ENCODE data around the gene ZNF316.

The ZNF316 gene

DNA sequence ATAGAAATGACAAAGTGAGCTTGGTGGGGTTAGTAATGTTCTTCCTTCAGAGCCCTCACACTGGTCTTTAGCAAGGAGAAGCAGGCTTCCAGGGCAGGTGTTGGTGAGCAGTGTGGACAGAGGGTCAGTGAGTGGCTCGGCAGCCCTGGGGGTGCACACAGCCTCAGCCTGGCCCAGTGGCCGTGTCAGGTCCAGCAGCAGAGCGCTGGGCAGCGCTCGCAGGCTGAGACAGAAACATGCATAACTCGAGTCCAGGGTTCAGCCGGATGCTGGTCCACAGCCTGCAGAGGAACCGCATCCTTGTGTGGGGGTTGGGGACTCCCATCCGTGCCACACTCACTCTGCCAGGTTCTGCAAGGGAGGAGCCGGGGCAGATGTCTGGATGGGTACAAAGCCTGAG is 32.7 kb upstream of the ZNF316 start:
- TF ChIP-seq, protein P1, sequence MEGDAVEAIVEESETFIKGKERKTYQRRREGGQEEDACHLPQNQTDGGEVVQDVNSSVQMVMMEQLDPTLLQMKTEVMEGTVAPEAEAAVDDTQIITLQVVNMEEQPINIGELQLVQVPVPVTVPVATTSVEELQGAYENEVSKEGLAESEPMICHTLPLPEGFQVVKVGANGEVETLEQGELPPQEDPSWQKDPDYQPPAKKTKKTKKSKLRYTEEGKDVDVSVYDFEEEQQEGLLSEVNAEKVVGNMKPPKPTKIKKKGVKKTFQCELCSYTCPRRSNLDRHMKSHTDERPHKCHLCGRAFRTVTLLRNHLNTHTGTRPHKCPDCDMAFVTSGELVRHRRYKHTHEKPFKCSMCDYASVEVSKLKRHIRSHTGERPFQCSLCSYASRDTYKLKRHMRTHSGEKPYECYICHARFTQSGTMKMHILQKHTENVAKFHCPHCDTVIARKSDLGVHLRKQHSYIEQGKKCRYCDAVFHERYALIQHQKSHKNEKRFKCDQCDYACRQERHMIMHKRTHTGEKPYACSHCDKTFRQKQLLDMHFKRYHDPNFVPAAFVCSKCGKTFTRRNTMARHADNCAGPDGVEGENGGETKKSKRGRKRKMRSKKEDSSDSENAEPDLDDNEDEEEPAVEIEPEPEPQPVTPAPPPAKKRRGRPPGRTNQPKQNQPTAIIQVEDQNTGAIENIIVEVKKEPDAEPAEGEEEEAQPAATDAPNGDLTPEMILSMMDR (IDR thresholded peaks at IDR 0.05; ENCODE audit: extremely low read depth, missing control alignments): no peak
- DNase-seq (ENCODE audit: low spot score): no peak

DNA sequence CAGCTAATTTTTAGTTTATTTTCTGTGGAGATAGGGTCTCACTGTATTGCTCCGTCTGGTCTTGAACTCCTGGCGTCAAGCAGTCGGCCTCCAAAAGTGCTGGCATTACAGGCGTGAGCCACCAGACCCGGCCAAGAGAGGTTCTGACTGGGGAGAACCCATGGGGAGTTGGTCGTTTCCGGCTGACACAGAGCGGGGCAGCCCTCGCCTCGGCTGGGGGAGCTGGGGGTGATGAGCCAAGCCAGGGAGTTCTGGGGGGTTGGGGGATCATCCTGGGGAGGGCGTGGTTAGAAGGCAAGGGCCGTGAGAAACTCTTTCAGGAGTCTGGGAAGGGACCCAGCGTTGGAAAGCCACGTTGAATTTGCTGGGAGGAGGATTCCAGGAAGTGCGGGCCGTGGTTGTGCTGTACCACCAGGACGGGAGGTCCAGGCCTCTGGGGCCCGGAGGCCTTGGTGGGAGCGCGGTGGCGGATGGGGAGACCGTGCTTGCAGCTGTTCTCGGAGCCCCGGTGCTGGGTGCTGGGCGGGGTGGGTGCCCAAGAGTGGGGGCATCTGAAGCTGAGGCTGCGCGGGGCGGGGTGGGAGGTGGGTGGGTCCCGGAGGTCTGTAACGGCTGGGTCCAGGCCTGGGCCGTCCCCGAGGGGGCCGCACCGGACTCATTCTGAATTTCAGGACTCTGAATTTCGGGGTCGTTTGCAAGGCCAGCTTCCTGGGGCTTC is 30.1 kb upstream of the ZNF316 start:
- TF ChIP-seq, protein P1 (IDR thresholded peaks at IDR 0.05; ENCODE audit: extremely low read depth, missing control alignments): no peak
- no peak for DNase-seq (ENCODE audit: low spot score)

DNA sequence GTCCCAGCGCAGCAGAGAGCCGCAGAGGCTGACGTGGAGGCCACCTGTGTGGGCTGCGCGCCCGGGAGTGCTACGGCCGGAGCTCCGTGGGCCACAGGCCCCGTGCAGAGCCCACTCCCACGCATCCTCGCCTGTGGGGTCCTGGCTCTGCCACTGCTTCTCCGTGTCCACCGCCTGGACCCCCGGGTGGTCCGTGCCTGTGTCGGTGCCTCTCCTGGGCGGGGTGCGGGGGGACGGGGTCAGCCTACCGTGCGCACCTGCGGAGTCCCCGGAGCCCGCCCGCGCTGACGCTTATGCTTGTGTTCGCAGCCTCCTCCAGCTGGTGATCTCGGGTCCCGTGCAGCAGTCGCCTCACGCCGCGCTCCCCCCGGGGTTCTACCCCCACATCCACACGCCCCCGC is 29.5 kb upstream of the ZNF316 start:
- DNase-seq (ENCODE audit: low spot score): no peak
- TF ChIP-seq, protein P1 (IDR thresholded peaks at IDR 0.05; ENCODE audit: extremely low read depth, missing control alignments): no peak

DNA sequence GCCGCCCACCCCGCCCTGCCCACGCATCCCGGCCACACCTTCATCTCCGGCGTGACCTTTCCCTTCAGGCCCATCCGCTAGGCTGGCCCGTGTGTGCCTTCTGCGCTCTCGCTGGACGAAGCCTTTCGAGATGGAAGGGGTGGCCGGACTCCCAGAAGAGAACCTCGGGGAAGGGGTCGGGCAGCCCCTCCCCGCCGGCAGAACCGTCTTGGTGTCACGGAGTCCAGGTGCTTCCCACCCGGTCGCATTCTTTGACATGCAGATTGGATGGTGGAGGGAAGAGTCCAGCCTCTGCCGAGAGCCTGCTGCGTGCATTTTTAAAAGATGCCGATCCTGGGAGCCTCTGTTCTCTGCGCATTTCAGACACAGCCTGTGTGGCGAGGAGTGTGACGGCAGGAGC is 29.0 kb upstream of the ZNF316 start:
- TF ChIP-seq, protein P1 (IDR thresholded peaks at IDR 0.05; ENCODE audit: extremely low read depth, missing control alignments): no peak
- no peak for DNase-seq (ENCODE audit: low spot score)

DNA sequence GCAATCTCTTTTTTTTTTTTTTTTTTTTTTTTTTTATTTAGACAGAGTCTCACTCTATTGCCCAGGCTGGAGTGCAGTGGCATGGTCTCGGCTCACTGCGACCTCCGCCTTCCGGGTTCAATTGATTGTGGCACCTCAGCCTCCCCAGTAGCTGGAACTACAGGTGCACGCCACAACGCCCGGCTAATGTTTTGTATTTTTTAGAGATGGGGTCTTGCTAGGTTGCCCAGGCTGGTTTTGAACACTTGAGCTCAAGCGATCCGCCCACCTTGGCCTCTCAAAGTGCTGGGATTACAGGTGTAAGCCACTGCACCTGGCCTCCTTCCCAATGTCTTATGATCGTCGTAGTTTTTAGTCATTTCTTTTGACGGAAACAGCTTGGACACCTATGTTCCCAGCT is 28.3 kb upstream of the ZNF316 start:
- TF ChIP-seq, protein P1 (IDR thresholded peaks at IDR 0.05; ENCODE audit: extremely low read depth, missing control alignments): no peak
- no peak for DNase-seq (ENCODE audit: low spot score)

DNA sequence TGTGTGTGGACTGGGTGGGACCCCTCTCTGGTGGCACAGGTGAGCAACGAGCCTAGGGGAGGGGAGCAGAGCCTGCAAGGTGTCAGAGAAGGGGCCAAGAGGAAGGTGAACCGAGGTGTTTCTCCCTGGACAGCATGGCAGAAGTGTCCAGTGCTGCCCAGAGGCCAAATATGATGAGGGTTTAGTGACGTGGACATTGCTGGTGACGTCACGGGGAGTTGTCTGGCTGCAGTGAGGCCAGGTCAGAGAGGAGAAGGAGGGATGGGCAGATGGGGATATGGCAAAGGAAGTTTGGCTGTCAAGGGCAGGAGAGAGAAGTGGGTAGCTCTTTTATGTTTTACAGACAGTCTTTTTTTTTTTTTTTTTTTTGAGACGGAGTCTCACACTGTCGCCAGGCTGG is 24.3 kb upstream of the ZNF316 start:
- DNase-seq (ENCODE audit: low spot score): no peak
- TF ChIP-seq, protein P1 (IDR thresholded peaks at IDR 0.05; ENCODE audit: extremely low read depth, missing control alignments): no peak

DNA sequence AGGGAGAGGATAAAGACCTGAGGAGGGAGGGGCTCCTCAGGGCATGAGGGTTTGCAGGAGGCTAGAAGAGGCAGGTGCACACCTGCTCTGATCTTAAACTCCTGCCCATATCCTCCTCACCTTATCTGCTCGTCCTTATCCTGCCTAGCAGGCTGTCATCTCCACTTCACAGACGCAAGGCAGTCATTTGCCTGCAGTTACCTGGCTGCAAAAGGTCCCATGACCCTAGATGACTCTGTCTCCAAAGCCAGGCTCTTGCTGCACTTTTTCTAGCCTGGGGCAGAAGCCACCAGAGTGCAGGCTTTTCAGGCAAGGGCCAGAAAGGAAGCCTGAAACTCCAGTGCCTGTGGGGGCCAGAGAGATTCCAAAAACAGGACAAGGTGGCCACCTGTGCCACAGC is 23.4 kb upstream of the ZNF316 start:
- TF ChIP-seq, protein P1 (IDR thresholded peaks at IDR 0.05; ENCODE audit: extremely low read depth, missing control alignments): no peak
- no peak for DNase-seq (ENCODE audit: low spot score)
